Nucleus accumbens (tissue), 56 donors: ENCODE measurements around the gene RPL7A.
"Not testable (repeated sequence)": the region's sequence is repeated elsewhere in the genome, so short reads cannot be mapped to it uniquely, and the experiment has no call there.

Experiments
- DNase-seq, 56 donors: peaks; one replicate each; lab custom pipeline; 2025; lab: John Stamatoyannopoulos, UW

The RPL7A gene

DNA sequence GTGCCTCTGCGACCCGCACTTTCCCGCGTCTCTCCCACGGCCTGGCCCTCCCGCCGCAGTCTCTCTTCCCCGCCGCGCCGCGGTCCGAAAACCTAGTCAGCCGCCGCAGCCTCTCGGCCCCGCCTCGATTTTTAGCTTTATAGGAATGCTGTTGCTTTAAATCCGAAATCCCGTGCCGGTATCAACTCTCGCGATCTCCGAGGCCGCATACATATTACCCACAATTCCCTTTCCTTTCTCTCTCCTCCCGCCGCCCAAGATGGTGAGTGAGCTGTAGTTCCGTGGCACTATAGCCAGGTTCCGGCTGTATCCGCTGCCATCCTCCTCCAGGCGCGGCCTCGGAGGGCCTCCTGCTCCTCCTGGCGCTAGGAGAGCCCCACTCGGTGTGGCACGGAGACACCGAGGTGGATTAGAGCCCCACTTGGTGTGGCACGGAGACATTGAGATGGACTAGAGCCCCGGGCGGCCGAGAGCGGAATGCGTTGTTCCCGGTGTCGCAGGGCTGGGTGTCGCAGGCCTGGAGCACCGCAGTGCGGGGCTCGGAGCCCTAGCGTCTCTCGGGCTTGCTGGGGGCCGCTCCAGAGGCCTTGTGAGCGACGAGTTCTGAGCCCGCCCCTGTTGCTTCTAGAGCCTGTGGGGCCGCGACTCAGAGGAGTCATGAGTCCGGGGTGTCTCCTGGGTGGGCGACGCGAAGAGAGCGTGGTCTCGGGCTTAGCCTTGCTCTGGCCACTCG lies at the start of gene RPL7A, which contains the start of gene MED22:
Gene RPL7A (plus strand): TSS at position 234 of the 733 bp plus-strand sequence. CDS start 26 bp downstream, at position 260.
Gene MED22 (minus strand): TSS at position 147 of the 733 bp plus-strand sequence. CDS start 1,469 bp downstream, outside the sequence.
- peak in 55 of 56 donors; percentile 43 to 94 (median 82) for DNase-seq

DNA sequence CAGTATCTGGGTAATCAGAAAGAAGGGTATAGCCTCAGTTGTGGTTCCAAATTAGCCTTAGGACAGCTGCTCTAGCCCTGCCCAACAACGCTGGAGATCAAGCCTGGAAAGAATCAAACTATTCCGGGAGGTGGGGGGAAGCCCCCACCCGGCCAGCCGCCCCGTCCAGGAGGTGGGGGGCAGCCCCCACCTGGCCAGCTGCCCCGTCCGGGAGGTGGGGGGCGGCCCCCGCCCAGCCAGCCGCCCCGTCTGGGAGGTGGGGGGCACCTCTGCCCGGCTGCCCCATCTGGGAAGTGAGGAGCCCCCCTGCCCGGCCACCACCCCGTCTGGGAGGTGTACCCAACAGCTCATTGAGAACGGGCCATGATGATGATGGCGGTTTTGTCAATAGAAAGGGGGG lies 48.0 kb upstream of the RPL7A start:
- DNase-seq: not testable (repeated sequence)

DNA sequence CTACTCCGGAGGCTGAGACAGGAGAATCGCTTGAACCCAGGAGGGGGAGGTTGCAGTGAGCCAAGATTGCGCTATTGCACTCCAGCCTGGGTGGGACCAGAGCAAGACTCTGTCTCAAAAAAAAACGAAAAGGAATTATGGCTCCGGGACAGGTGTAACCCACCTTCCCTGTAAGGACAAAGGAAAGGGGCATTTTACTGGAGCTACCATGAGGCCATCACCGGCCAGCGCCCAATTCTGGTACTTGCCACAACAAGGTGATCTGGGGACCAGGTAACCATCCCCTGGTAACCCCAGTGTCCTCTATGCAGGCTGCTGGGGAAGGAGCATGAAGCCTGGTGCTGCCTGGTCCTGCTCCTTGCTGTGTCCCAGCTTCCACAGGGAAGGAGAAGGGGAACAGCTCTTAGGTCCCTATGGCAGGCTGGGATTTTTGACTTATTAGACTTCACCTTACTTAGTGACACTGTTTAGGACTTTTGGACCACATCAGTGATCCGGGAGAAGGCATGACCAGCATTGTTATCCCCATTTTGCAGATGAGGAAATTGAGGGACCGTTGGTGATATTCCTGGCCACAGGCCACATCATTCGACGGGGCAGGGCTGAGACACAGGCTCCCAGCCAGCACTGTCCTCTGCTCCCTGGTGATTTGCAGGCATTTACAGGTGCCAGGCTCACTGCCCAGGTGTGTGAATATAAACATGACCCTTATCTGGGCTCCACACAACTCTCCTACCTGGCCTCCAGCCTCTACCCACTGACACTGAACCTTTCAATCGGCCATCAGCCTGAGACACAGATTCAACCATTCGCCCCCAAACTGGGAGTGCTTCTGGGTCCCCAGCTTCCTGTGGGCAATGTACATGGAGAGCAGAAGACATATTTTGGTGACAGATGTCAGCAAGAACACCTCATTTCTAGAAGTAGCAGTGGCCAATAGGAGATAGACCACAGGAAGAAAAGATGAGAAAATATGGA lies 46.5 kb upstream of the RPL7A start:
- DNase-seq: no peak

DNA sequence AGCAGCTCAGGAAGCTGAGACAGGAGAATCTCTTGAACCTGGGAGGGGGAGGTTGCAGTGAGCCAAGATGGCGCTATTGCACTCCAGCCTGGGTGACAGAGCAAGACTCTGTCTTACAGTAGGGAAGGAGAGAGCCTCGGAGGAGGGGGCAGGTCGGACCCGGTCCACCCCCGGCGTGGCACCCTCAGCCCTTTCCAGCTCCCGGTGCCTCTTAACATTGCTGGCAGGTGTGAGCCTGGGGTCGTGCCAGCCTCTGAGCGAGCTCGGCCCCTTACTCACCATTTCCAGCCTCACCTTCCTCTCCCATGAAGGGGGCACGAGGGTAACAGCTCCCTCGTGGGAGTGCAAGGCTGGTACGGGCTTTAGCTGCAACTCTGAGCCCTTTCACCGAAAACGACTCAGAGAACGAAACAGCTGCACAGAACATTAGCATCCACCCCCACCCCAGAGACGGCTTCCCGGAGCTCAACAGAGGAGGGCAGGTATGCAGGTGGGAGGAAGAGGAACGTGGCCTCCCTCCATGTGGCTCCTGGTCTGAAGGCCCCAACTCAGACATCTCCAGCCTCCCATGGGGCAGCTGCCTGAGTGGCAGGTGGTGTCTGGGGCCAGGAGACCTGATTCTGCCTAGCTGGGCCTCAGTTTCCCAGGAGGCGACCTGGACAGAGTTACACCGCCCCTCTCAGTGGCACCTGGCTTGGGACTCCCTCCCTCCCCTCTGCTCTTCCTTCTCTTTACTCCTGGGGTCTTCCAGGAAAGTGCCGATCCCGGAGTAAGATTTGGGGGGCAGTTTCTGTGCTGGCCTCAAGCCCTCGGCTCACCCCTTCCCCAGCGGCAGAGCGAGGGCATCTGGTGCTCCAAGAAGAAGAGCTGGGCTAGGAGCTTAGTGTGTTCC lies 44.5 kb upstream of the RPL7A start:
- peak in 3 of 56 donors; percentile 4 to 15 (median 6) for DNase-seq

DNA sequence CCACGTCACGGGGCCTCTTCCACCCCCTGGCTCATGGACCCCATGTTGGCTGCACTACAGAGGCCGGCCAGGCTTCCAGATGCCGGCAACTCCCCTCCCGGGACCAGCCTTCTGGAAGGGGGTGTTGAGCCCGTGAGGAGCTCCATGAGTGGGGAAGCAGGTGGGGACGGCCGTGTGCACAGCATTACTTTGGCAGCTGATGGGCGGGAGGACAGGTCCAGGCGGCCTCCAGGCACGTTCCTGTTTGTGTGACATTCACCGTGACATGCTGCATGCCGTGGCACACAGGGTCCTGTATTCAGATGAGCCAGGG lies 43.9 kb upstream of the RPL7A start:
- DNase-seq: no peak

DNA sequence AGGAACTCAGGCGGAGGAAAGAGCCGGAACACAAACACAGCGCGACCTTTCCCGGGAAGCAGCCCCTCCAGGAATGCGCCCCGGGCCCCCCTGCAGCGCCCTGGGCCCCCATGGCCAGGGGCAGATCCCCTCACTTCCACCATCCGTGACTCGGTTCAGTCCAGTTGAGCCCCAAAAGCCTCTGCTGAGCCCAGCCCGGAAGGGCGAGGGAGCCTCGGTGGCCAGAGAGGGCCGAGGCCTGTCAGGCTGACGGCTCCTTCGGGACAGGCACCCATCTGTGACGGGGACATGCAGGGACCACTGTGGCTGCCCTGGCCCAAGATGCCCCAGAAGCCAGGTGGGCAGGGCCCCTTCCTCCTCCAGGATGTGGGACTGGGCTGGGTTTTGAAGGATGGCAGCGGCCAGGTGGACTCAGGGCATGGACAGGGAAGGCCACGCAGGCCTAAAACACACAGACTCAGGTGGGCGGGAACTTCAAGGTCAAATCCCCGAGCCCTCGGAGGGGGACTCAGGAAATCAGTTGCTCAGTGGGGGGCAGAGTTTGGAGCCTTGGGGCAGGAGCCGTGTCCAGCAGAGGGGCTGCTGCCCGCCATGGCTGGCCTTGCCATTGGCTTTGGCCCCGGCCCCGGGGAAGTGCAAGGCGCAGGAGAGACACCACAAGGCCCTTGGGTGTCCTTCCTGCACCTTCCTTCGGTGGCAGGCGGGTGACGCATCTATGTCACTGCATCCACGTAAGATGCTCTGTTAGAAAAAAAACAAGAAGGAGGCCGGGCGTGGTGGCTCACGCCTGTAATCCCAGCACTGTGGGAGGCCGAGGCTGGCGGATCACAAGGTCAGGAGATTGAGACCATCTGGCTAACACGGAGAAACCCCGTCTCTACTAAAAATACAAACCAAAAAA lies 43.3 kb upstream of the RPL7A start:
- DNase-seq: no peak

DNA sequence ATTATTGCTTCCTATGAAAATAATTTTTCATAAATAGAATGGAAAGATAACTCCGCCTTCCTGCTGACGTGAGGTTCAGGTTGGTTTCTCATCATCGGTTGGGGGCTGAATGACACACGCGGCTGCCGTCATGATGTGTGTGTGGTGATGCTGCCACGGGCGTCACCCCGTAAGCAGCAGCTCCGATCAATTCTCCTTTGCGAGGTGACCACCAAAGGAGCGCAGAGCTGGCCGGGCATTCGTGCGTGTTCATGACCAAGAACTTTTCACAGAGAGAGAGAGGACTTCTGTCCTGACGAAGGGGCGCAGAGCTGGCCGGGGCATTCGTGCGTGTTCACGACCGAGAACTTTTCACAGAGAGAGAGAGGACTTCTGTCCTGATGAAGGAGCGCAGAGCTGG lies 42.3 kb upstream of the RPL7A start:
- DNase-seq: no peak

DNA sequence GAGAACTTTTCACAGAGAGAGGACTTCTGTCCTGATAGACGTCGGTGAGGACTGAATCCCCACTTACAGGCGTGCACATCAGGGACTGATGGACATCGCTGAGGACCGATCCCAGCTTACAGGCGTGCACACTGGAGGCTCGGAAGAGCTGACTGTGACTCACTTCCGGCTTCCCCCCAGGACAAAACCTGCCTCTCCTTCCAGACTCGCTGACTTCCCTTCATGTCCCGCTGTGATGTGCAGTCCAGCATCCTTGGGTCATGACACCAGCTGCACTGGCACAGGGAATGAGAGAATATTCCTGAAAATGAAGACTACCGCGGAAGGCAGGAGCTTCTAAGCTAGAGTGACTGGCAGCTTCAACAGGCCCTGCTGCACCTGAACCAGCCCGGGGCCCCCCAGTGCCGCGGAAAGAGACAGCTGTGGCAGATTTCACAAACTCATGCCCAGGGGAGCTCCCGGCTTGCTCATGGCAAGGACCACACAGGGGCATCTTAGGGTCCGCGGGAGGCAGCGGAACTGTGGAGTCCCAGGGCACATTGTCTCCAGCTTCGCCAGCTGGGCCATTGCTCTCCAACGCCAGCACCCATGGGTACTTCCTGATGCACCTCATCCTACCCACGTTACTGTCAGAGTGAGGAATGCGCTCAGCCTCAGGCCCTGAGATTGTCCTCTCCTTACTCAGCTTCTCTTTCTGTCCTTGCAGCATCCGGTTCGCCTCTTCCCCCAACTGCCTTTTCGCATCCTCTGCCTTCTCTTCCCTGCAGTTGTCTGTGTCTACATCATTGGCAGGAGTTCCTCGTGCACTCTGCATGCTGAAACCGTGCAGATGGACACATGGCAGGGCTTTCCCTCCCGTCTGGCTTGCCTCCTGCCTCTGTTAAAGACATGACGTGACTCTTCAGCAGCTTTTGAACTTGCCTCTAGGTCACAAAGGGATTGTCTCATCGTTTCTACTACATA lies 41.5 kb upstream of the RPL7A start:
- no peak for DNase-seq

DNA sequence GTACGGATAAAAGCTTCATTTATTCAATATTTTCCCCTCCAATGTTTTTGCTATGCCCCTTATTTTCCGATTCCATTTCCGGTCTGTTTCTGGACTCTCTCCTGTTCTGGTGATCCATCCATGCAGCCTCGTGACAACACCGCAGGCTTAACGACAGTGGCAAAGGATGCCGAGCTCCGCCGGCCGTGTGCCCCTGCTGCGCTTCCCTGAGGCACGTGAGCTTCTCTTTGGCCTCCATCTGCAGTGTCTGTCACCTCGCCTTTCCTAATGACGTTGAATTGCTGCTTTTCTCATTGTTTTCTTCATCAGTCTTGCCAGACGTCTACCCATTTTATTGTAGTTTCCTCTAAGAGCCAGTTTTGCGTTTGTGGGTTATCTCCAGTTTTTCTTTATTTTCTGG lies 40.7 kb upstream of the RPL7A start:
- DNase-seq: no peak

DNA sequence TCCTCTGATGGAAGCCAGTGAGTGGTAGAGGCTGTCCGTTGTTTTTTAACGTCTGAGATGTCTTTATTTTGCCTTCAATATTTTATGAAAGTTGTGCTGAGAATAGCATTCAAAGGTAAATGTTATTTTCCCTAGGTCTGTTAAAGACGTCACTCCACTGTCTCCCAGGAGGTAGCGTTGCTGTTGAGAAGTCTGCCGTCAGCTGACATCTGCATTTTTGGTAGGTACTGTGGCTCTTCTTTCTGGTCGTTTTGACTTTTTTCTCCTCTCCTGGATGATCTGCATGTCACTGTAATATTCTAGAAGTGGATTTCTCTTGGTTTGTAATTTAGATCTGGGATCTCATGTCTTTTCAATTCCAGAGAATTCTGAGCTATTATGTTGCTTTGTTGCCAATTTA lies 38.4 kb upstream of the RPL7A start:
- DNase-seq: no peak

DNA sequence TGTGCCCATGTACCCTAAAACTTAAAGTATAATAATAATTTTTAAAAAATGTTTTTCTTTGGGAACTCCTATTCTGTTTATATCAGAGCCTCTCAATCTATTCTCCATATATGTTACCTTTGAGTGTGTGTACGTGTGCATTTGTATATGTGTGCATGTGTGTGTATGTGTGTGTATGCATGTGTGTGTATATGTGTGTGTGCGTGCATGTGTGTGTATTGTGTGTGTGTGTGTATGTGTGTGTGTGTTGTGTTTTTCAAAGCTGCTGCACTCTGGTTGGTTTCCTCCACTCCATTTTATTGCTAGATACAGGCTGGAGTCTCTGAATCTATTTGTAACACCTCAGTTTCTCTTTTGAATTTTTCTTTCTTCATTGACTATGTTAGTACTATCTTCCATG lies 32.0 kb upstream of the RPL7A start:
- no peak for DNase-seq

DNA sequence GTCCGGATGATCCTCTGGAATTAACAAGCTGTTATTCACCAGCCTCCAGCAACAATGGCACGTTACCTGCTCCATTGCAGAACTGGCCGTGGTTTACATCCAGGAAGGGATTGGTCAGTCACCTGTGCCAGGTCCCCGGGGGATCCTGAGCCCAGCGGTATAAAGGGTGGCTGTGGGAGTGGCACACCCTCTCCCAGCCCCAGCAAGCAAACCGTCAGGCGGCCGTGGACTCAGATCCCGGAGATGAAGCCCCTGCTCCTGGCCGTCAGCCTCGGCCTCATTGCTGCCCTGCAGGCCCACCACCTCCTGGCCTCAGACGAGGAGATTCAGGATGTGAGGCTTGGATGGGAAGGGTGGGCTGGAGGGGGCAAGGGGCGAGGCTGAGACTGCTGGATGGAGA lies 30.5 kb upstream of the RPL7A start:
- not testable (repeated sequence) for DNase-seq

DNA sequence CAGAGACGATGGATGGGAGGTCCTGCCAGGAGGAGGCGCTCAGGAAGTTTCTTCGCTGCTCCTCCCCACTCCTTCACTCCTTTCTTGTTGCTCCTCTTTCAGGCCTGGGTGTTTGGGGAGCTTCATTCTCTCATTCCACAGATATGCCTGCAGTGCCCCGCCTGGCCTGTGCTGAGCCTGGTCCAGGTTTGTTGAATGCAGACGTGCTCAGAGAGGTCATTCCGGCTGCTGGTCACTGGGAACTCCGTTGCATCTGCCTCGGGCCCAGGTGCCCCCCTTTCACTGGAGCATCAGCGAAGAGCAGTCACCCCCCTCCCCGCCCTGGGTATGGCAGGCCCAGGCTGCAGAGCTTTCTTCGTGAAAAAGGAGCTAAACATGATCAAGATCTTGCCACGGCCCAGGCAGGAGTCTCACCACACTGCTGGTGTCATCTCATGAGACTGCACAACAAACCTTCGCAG lies 27.6 kb upstream of the RPL7A start:
- DNase-seq: no peak

DNA sequence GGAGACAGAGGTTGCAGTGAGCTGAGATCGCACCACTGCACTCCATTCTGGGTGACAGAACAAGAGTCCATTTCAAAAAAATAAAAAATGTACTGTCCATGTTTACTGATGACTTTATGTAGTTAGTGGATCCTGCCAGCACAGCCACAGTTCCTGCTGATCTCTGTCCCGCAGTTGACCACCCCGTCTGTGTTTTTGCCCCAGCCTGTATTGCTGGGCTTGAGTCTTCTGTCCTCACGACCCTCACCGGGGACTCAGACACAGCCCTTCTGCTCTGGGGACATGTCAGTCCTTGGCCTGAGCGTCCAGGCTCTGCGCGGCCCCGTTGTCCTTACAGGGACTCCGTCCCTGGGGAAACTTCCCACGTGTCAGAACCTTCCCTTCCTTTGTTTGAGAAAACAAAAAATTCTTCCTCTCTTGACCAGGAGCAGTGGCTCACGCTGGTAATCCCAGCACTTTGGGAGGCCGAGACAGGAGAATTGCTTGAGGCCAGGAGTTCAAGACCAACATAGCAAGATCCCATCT lies 26.5 kb upstream of the RPL7A start:
- no peak for DNase-seq

DNA sequence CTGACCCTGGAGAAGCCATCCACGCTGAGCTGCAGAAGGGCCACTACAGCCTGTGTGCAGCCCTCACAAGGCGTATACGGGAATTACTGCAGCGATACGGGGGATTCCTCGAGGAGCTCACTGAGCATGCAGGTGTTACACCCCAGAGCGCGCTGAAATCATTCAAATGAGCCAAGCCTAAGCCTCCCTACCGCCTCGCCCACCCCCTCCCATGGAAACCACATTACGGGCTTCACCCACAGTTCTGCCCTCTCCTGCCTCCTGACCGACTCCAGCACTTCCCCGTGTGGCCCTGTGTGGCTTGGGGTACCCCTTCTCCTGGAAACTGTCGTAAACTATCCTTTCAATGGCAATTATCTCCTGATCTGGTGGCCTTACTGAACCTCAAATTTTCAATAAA lies 25.3 kb upstream of the RPL7A start:
- DNase-seq: no peak

DNA sequence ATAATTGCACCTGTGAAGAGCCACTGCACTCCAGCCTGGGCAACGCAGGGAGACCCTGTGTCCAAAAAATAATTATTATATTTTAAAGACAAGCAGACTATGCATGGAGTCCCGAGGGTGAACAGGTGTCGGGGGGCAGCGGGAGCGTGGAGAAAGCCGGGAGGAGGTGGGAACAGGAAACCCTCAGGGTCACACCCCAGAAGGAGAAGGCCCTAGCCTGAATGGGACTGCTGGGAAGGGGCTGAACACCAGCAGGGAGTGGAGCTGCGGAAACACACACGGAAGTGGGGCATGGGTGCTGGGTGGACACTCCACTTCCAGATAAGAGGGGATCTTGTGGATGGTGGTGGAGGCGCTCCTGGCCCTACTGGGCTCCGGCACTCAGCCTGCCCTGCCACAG lies 24.8 kb upstream of the RPL7A start:
- DNase-seq: no peak

DNA sequence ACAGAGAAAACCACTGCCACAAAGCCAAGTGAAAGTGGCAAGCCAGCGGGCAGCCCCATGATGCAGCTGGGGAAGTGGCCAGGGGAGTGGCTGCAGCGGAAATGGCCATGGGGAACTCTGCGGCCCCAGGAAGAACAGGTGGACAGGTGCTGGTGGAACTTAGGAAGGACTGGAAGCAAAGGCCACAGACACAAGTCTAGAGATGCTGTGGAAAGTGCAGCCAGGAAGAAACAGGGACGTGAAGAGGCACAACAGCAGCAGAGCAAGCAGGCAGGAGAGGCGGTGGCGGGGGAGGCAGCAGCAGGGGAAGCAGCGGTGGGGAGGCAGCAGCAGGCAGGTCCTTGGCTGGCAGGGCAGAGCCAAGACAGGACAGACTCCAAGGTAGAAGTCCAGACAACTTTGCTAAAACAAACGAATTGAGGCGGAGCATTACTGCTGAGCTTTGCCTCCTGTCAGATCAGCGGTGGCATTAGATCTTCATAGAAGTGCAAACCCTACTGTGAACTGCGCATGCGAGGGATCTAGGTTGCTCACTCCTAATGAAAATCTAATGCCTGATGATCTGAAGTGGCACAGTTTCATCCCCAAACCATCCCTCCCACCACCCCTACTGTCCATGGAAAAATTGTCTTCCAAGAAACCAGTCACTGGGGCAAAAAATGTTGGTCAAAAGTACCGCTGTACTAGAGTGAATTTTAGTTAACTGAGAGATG lies 23.9 kb upstream of the RPL7A start:
- DNase-seq: no peak
